ENCODE results near the gene CLIC5.

The CLIC5 gene

GRCh38 chr6:45895569-45895968 is 120.1 kb downstream of the CLIC5 start:
- TF ChIP-seq SPI1 (IDR thresholded peaks at IDR 0.05; ENCODE audit: borderline replicate concordance, low read depth) (no peak), POLR2AphosphoS5 (IDR thresholded peaks at IDR 0.05; ENCODE audit: low read depth) (no peak), CTCF (IDR thresholded peaks at IDR 0.05; ENCODE audit: insufficient read depth, low read length) (no peak), REST (IDR thresholded peaks at IDR 0.05; ENCODE audit: insufficient replicate concordance, low read depth) (no peak), GABPA (IDR thresholded peaks at IDR 0.05; ENCODE audit: low read depth) (no peak)
- Histone ChIP-seq H3K4me3 (replicated peaks; ENCODE audit: insufficient read depth, low read length) (no peak overlapping the region), H3K27ac (replicated peaks) (no peak overlapping the region), H3K27me3 (ENCODE audit: insufficient read depth, poor library complexity, severe bottlenecking) (no peaks in the 10 kb centered on the region)
- no peak for DNase-seq (ENCODE audit: low read depth in 1 of 2, low spot score in 1 of 2)

- H3K27ac ChIP-seq (replicated peaks), result no peak overlapping the region
- H3K4me3 ChIP-seq (replicated peaks; ENCODE audit: insufficient read depth, low read length), result no peak overlapping the region
- H3K27me3 ChIP-seq (ENCODE audit: insufficient read depth, poor library complexity, severe bottlenecking), result no peaks in the 10 kb centered on the region
- TF ChIP-seq REST (IDR thresholded peaks at IDR 0.05; ENCODE audit: insufficient replicate concordance, low read depth) (no peak), CTCF (IDR thresholded peaks at IDR 0.05; ENCODE audit: insufficient read depth, low read length) (no peak), POLR2AphosphoS5 (IDR thresholded peaks at IDR 0.05; ENCODE audit: low read depth) (no peak), SPI1 (IDR thresholded peaks at IDR 0.05; ENCODE audit: borderline replicate concordance, low read depth) (peak; percentile 33; the same call in 1 of the 2 replicates), GABPA (IDR thresholded peaks at IDR 0.05; ENCODE audit: low read depth) (no peak)
- DNase-seq (ENCODE audit: low read depth in 1 of 2, low spot score in 1 of 2), result no peak
These were observed 122.9 kb downstream of the CLIC5 start for GRCh38 chr6:45892696-45893245.

- TF ChIP-seq POLR2AphosphoS5 (IDR thresholded peaks at IDR 0.05; ENCODE audit: low read depth), result no peak
- TF ChIP-seq CTCF (IDR thresholded peaks at IDR 0.05; ENCODE audit: insufficient read depth, low read length), result no peak
- no peak for TF ChIP-seq SPI1 (IDR thresholded peaks at IDR 0.05; ENCODE audit: borderline replicate concordance, low read depth)
- no peak for TF ChIP-seq REST (IDR thresholded peaks at IDR 0.05; ENCODE audit: insufficient replicate concordance, low read depth)
- no peak for TF ChIP-seq GABPA (IDR thresholded peaks at IDR 0.05; ENCODE audit: low read depth)
- no peak for DNase-seq (ENCODE audit: low read depth in 1 of 2, low spot score in 1 of 2)
- H3K4me3 ChIP-seq (replicated peaks; ENCODE audit: insufficient read depth, low read length), result no peak overlapping the region
- no peak overlapping the region for H3K27ac ChIP-seq (replicated peaks)
- no peaks in the 10 kb centered on the region for H3K27me3 ChIP-seq (ENCODE audit: insufficient read depth, poor library complexity, severe bottlenecking)
These were observed 123.5 kb downstream of the CLIC5 start for GRCh38 chr6:45892196-45892595.

Data from HL-60 (cell line).